ENCODE measurements around the gene LYPD6.

LYPD6 gene

GRCh38 chr2:149409506-149409905 is 79.1 kb downstream of the LYPD6 start:
- DNase-seq (ENCODE audit: low spot score), result no peak

- no peak for DNase-seq (ENCODE audit: low spot score)
Measured at GRCh38 chr2:149410701-149411484, 80.5 kb downstream of the LYPD6 start.

- no peak for DNase-seq (ENCODE audit: low spot score)
Measured at GRCh38 chr2:149413487-149413886, 83.1 kb downstream of the LYPD6 start.

- DNase-seq (ENCODE audit: low spot score), result no peak
Measured at GRCh38 chr2:149415086-149415485, 84.7 kb downstream of the LYPD6 start.

- DNase-seq (ENCODE audit: low spot score), result no peak
Measured at GRCh38 chr2:149418065-149418464, 87.7 kb downstream of the LYPD6 start.

- DNase-seq (ENCODE audit: low spot score), result no peak
Measured at GRCh38 chr2:149420053-149420963, 89.9 kb downstream of the LYPD6 start.

GRCh38 chr2:149421791-149422190 is 91.4 kb downstream of the LYPD6 start:
- DNase-seq (ENCODE audit: low spot score), result no peak

GRCh38 chr2:149422337-149422990 is 92.1 kb downstream of the LYPD6 start:
- DNase-seq (ENCODE audit: low spot score), result no peak

GRCh38 chr2:149422991-149423338 is 92.6 kb downstream of the LYPD6 start:
- DNase-seq (ENCODE audit: low spot score), result no peak

GRCh38 chr2:149423630-149424029 is 93.2 kb downstream of the LYPD6 start:
- no peak for DNase-seq (ENCODE audit: low spot score)

- DNase-seq (ENCODE audit: low spot score), result no peak
Measured at GRCh38 chr2:149427387-149427786, 97.0 kb downstream of the LYPD6 start.

- DNase-seq (ENCODE audit: low spot score), result no peak
Measured at GRCh38 chr2:149428783-149429182, 98.4 kb downstream of the LYPD6 start.

GRCh38 chr2:149430743-149431736 is 100.7 kb downstream of the LYPD6 start:
- DNase-seq (ENCODE audit: low spot score), result no peak

GRCh38 chr2:149438330-149438960 is 108.1 kb downstream of the LYPD6 start:
- DNase-seq (ENCODE audit: low spot score), result no peak

- DNase-seq (ENCODE audit: low spot score), result no peak
Measured at GRCh38 chr2:149441255-149441654, 110.9 kb downstream of the LYPD6 start.

GRCh38 chr2:149442346-149442745 is 112.0 kb downstream of the LYPD6 start:
- no peak for DNase-seq (ENCODE audit: low spot score)

- DNase-seq (ENCODE audit: low spot score), result no peak
Measured at GRCh38 chr2:149443150-149443549, 112.8 kb downstream of the LYPD6 start.

- no peak for DNase-seq (ENCODE audit: low spot score)
Measured at GRCh38 chr2:149446748-149447147, 116.4 kb downstream of the LYPD6 start.

- DNase-seq (ENCODE audit: low spot score), result no peak
Measured at GRCh38 chr2:149448315-149448714, 117.9 kb downstream of the LYPD6 start.

GRCh38 chr2:149449017-149449416 is 118.6 kb downstream of the LYPD6 start:
- no peak for DNase-seq (ENCODE audit: low spot score)
